LNCAP (cell line): Measurements from ENCODE around the gene DYRK1A.

Experiments
- TF ChIP-seq, protein P1 (sequence below): fragments of 450-650 bp; IDR thresholded peaks from 2 replicates; pipeline ENCODE4 v1.5.1; 2017; ENCODE audit warnings: mild to moderate bottlenecking

Gene DYRK1A

DNA sequence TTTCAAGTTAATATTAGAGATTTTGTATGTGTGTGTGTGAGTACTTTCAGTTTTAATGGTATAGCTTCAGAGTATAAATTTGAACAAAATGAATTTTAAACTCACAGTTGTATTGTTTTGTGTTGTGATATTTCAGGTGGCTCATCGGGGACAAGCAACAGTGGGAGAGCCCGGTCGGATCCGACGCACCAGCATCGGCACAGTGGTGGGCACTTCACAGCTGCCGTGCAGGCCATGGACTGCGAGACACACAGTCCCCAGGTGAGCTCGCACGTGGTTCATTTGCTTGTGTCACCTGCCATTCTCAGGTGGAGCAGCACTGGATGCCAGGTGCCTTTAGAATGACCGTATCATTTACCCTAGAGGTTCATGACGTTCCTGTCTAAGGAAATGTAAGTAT is 139.4 kb downstream of the DYRK1A start:
- TF ChIP-seq, protein P1, sequence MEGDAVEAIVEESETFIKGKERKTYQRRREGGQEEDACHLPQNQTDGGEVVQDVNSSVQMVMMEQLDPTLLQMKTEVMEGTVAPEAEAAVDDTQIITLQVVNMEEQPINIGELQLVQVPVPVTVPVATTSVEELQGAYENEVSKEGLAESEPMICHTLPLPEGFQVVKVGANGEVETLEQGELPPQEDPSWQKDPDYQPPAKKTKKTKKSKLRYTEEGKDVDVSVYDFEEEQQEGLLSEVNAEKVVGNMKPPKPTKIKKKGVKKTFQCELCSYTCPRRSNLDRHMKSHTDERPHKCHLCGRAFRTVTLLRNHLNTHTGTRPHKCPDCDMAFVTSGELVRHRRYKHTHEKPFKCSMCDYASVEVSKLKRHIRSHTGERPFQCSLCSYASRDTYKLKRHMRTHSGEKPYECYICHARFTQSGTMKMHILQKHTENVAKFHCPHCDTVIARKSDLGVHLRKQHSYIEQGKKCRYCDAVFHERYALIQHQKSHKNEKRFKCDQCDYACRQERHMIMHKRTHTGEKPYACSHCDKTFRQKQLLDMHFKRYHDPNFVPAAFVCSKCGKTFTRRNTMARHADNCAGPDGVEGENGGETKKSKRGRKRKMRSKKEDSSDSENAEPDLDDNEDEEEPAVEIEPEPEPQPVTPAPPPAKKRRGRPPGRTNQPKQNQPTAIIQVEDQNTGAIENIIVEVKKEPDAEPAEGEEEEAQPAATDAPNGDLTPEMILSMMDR: no peak

DNA sequence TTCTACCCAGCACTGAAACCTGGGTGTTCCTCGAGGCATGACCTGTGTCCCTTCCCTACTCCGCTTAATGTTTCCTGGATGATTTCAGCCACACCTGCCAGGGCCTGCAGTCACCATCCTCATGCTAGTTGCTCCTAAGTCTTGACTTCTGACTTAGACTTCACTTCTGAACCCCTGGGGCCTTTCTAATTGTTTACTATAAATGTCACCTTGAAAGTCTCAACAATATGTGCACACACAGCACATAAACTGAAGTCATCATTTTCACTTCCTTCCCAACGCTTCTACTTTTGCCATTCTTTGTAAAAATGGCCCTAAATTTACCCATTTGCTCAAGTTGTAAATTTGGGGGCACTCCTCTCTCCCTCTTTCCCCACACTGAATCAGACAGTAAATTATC is 141.1 kb downstream of the DYRK1A start:
- TF ChIP-seq, protein P1: no peak

DNA sequence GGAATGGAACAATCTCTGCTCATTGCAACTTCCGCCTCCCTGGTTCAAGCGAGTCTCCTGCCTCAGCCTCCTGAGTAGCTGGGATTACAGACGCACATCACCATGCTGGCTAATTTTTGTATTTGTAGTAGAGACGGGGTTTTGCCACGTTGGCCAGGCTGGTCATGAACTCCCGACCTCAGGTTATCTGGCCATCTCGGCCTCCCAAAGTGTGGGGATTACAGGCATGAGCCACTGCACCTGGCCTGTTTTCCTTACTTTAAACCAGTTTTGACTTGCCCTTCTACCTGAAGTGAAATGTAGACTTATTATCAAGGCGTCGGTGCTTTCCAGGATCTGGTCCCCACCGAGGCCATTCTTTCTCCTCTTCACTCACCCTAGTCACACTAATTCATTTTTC is 141.8 kb downstream of the DYRK1A start:
- TF ChIP-seq, protein P1: no peak

DNA sequence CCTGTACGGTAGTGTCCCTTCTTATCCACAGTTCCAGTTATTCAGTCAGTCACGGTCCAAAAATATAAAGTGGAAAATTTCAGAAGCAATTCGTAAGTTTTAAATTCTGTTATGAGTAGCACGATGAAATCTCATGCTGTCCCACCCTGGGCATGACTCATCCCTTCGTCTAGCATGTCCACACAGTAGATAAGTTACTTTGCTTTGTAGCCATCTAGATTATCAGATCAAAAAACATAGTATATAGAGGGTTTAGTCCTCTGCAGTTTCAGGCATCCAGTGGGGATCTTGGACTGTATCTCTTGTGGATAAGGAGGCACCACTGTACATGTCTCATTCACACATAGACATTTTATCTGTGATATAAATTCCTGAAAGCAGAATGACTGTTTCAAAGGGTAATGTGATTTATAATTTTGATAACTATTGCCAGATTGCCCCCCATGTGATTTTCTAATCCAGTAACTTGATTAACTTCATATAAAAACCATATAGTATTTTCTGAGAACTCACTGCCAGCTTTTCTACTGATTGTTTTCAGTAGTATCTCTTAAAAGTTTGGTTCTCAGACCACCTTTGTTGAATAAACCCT is 143.3 kb downstream of the DYRK1A start:
- TF ChIP-seq, protein P1: no peak

DNA sequence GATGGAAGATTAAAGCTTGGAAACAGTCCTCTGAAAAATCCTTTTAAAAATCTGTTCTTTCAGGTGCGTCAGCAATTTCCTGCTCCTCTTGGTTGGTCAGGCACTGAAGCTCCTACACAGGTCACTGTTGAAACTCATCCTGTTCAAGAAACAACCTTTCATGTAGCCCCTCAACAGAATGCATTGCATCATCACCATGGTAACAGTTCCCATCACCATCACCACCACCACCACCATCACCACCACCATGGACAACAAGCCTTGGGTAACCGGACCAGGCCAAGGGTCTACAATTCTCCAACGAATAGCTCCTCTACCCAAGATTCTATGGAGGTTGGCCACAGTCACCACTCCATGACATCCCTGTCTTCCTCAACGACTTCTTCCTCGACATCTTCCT is 145.3 kb downstream of the DYRK1A start:
- TF ChIP-seq, protein P1: no peak

DNA sequence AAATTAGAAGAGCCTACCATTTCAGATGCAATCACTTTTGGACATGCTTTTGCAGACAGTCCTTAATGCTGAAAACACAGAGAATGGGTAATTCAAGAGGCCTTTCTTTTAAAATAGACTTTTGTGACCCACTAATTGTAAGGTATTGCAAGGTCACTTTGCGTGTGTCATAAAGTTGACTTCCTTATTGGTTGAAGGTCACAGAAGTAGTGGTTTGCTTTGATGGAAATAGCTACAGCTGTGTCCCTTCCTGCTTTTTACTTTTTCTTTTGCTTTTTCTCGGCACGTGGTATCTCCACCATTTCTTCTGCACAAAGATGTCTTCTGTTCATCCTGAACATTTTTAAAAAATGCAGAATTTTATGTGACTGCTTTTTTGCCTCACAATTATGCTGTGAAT is 146.8 kb downstream of the DYRK1A start:
- TF ChIP-seq, protein P1: no peak

DNA sequence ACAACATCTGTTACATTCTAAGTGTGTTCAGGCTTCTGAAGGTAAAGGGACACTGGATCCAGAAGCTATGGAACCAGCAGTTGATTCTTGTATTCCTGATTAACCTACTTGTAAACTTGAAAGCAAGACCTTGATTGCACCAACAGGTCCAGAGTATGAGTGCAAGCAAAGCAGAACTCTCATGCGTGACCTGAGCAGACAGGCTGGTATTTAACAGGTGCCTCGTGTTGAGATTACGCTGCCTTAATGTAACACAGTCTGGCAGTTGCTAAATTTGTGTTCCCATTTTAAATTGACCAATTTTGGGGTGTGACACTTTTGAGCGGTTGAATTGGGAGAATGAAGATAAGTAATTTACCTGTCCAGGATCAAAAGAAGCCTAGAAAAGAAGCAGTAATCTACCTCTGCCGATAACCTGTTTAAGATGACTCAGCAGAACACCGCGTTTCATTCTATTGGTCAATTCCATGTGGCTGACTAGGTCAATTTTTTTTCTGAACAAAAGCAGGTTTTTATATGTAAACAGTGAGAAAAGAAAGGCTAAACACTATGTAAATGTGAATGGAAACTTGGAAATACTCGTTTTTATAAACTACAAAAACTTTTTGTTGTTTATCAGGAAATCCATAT is 147.6 kb downstream of the DYRK1A start:
- TF ChIP-seq, protein P1: no peak

DNA sequence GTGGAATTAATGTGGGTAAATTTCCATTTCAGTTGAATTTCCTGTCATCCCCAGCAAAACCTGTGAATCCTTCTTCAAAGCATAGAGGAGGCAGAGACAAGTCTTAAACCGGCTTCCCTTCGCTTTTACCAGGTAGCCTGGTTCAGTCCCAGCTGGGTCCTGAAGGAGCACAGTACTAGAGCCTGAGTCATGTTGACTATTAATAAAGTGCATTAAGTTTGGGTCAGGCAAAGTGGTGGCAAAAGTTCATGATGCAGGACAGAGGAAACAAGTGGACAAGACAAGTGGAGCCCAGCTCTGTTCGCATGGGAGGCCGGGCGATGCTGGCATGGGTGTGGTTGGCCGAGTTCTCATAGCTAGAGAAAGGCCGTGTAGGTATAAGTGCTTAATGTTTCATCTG is 150.4 kb downstream of the DYRK1A start:
- TF ChIP-seq, protein P1: no peak
